HUES64 (cell line): Measurements from ENCODE around the gene RERE.
"Not testable (repeated sequence)": the region's sequence is repeated elsewhere in the genome, so short reads cannot be mapped to it uniquely, and the experiment has no call there.

Experiments used
- H3K27ac ChIP-seq: 2 replicates; pipeline ENCODE4 v1.7.0; 2013; ENCODE audit warnings: low read depth, low read length, inconsistent platforms
- H3K27me3 ChIP-seq: 2 replicates; pipeline ENCODE4 v1.6.1; 2013; ENCODE audit warnings: mild to moderate bottlenecking, low read length; ENCODE audit not compliant: insufficient read depth
- H3K36me3 ChIP-seq: 2 replicates; pipeline ENCODE4 v1.6.1; 2013; ENCODE audit warnings: mild to moderate bottlenecking, low read length; ENCODE audit not compliant: insufficient read depth
- H3K4me1 ChIP-seq: 2 replicates; pipeline ENCODE4 v1.6.1; 2013; ENCODE audit warnings: mild to moderate bottlenecking, low read length, moderate library complexity; ENCODE audit not compliant: insufficient read depth
- H3K4me3 ChIP-seq: 2 replicates; pipeline ENCODE4 v1.5.1; 2013; ENCODE audit warnings: mild to moderate bottlenecking, low read length, moderate library complexity
- H3K9ac ChIP-seq: 2 replicates; pipeline ENCODE4 v1.6.1; 2013; ENCODE audit warnings: mild to moderate bottlenecking, low read depth, low read length
- H3K9me3 ChIP-seq: 2 replicates; pipeline ENCODE4 v1.6.1; 2013; ENCODE audit warnings: low read depth, low read length; ENCODE audit not compliant: insufficient read depth
- WGBS: fragments of 150-250, 120-280 bp; methylation state at CpG from one replicate; pipeline ENCODE4 v1.1.7; 2013; ENCODE audit warnings: missing lambda C conversion rate; 5-methylcytosine and 5-hydroxymethylcytosine counted together

RERE gene

GRCh38 chr1:8597455-8597854 lies 220.0 kb downstream of the RERE start:
- Histone ChIP-seq H3K4me3 (no peak overlapping the region), H3K9ac (no peak overlapping the region), H3K9me3 (no peaks in the 10 kb centered on the region), H3K27ac (no peak overlapping the region), H3K36me3 (peaks cover 3% of the 10 kb centered on the region; the same call in 1 of the 2 replicates), H3K4me1 (peaks cover 29% of the 10 kb centered on the region), H3K27me3 (no peaks in the 10 kb centered on the region)
- WGBS, result 93% methylated on average over 3 of the region's 4 CpGs

DNA sequence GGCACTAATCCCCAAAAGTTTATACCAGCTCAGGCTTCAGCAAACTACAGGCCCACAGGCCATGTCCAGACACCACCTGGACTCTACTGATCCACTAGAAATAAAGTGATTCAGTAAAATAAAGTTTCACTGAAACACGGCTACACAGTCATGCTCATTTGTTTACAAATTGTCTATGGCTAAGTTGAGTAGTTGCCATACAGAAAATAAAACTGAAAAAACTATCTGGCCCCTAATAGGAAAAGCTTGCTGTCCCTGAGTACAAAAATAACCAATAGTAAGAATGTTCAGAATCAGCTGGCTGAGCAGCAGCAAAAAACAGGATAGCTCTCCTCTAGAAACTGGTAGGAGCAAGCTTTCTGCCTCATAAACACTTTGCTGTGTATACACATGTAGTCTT lies 221.5 kb downstream of the RERE start:
- Histone ChIP-seq H3K9ac (no peak overlapping the region), H3K27me3 (no peaks in the 10 kb centered on the region), H3K36me3 (peaks cover 3% of the 10 kb centered on the region; the same call in 1 of the 2 replicates), H3K9me3 (no peaks in the 10 kb centered on the region), H3K4me3 (no peak overlapping the region), H3K4me1 (peaks cover 43% of the 10 kb centered on the region), H3K27ac (no peak overlapping the region)
- WGBS, result 100% methylated on average over 1 of the region's 1 CpG

DNA sequence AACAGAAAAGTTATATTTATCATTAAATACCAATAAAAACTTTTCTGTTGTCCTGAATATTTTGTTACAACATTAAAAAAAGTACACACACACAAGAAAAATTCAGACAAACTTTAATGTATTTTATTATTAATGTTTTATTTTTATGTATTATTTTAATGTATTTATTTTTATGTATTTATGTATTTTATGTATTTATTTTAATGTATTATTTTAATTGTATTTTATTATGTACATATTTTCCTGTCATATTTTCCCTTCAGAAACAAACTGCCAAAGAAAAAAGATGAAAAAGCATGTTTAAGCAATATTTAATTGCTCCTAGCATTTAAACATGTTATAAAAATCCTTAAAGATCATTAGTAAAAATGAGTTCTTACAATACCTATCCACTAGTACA lies 222.1 kb downstream of the RERE start:
- peaks cover 43% of the 10 kb centered on the region for H3K4me1 ChIP-seq
- no peaks in the 10 kb centered on the region for H3K9me3 ChIP-seq
- no peak overlapping the region for H3K27ac ChIP-seq
- H3K4me3 ChIP-seq, result no peak overlapping the region
- H3K36me3 ChIP-seq, result peaks cover 3% of the 10 kb centered on the region; the same call in 1 of the 2 replicates
- no peak overlapping the region for H3K9ac ChIP-seq
- no peaks in the 10 kb centered on the region for H3K27me3 ChIP-seq

- H3K27ac ChIP-seq, H3K4me3 ChIP-seq, H3K36me3 ChIP-seq, H3K9me3 ChIP-seq, H3K27me3 ChIP-seq, H3K9ac ChIP-seq: not testable (repeated sequence)
- 87% methylated on average over 3 of the region's 3 CpGs for WGBS
- H3K4me1 ChIP-seq, result peaks cover 34% of the 10 kb centered on the region
These were observed 224.1 kb downstream of the RERE start for GRCh38 chr1:8593292-8593691.

- WGBS, result 90% methylated on average over 4 of the region's 5 CpGs
- H3K4me1 ChIP-seq, result peaks cover 47% of the 10 kb centered on the region
- no peak overlapping the region for H3K4me3 ChIP-seq
- H3K9ac ChIP-seq, result no peak overlapping the region
- peaks cover 3% of the 10 kb centered on the region; the same call in 1 of the 2 replicates for H3K36me3 ChIP-seq
- no peaks in the 10 kb centered on the region for H3K27me3 ChIP-seq
- H3K9me3 ChIP-seq, result no peaks in the 10 kb centered on the region
- no peak overlapping the region for H3K27ac ChIP-seq
These were observed 225.9 kb downstream of the RERE start for GRCh38 chr1:8591569-8591968.

GRCh38 chr1:8590721-8591351 lies 226.6 kb downstream of the RERE start:
- 91% methylated on average over 5 of the region's 6 CpGs for WGBS
- H3K4me3 ChIP-seq, result no peak overlapping the region
- no peaks in the 10 kb centered on the region for H3K9me3 ChIP-seq

GRCh38 chr1:8589571-8589970 lies 227.9 kb downstream of the RERE start:
- Histone ChIP-seq H3K27ac (no peak overlapping the region), H3K36me3 (peaks cover 3% of the 10 kb centered on the region; the same call in 1 of the 2 replicates), H3K9ac (no peak overlapping the region), H3K4me3 (no peak overlapping the region), H3K4me1 (peaks cover 47% of the 10 kb centered on the region), H3K9me3 (no peaks in the 10 kb centered on the region), H3K27me3 (no peaks in the 10 kb centered on the region)
- WGBS, result 81% methylated on average over 4 of the region's 4 CpGs

More at GRCh38 chr1:8590721-8591351, 226.6 kb downstream of the RERE start:
- no peaks in the 10 kb centered on the region for H3K27me3 ChIP-seq
- peaks cover 3% of the 10 kb centered on the region; the same call in 1 of the 2 replicates for H3K36me3 ChIP-seq
- H3K9ac ChIP-seq, result no peak overlapping the region
- H3K27ac ChIP-seq, result no peak overlapping the region
- peaks cover 47% of the 10 kb centered on the region for H3K4me1 ChIP-seq

- H3K9ac ChIP-seq, result no peak overlapping the region
- H3K9me3 ChIP-seq, result no peaks in the 10 kb centered on the region
- H3K4me3 ChIP-seq, result no peak overlapping the region
- no peak overlapping the region for H3K27ac ChIP-seq
- 0 out of 2 replicates have a peak, but pooled peaks cover under 1% of the 10 kb centered on the region for H3K36me3 ChIP-seq
- H3K27me3 ChIP-seq, result no peaks in the 10 kb centered on the region
- WGBS, result 70% methylated on average over 4 of the region's 5 CpGs
- H3K4me1 ChIP-seq, result peaks cover 48% of the 10 kb centered on the region
These were observed 229.7 kb downstream of the RERE start for GRCh38 chr1:8587784-8588183.

- Histone ChIP-seq H3K4me1 (peaks cover 38% of the 10 kb centered on the region), H3K9ac (no peak overlapping the region), H3K9me3 (no peaks in the 10 kb centered on the region), H3K4me3 (no peak overlapping the region), H3K27ac (no peak overlapping the region), H3K36me3 (no peaks in the 10 kb centered on the region), H3K27me3 (no peaks in the 10 kb centered on the region)
- 95% methylated on average over 1 of the region's 1 CpG for WGBS
These were observed 231.0 kb downstream of the RERE start for GRCh38 chr1:8586438-8586837.

DNA sequence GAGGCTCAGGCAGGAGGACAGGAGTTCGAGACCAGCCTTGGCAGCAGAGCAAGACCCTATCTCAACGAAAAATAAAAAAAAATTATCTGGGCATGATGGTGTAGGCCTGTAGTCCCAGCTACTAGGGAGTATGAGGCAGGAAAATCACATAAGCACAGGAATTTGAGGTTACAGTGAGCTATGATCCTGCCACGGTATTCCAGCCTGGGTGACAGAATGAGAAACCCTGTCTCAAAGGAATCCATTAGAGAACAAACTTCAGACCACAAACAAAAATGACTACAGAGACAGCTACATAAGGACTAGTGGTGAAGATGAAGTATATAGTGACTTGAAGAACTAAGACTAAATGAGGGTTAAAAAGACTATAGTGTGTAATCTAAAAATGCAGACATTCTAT lies 233.1 kb downstream of the RERE start:
- Histone ChIP-seq H3K27ac (no peak overlapping the region), H3K36me3 (no peaks in the 10 kb centered on the region), H3K9me3 (no peaks in the 10 kb centered on the region), H3K4me3 (no peak overlapping the region), H3K9ac (no peak overlapping the region), H3K4me1 (peaks cover 24% of the 10 kb centered on the region), H3K27me3 (no peaks in the 10 kb centered on the region)
- over 99% methylated on average over 3 of the region's 3 CpGs for WGBS

DNA sequence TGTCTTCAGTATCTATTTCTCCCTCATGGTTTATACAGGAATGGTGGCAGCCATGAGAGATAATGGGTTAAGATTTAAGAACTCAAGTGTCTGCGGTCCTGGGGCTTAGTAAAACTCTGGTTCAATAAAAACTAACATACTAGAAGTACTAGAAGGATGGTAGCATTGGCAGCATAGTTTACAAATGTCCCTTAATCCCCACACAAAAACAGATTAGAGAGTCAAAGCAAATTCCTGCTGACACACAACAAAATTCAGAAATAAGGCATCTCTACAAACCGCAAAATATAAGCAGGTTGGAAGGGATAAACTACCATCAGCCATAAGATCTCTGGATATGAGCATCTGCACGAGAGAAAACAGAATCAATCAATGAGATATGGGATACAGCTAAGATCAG lies 234.4 kb downstream of the RERE start:
- WGBS, result 95% methylated on average over 3 of the region's 3 CpGs

DNA sequence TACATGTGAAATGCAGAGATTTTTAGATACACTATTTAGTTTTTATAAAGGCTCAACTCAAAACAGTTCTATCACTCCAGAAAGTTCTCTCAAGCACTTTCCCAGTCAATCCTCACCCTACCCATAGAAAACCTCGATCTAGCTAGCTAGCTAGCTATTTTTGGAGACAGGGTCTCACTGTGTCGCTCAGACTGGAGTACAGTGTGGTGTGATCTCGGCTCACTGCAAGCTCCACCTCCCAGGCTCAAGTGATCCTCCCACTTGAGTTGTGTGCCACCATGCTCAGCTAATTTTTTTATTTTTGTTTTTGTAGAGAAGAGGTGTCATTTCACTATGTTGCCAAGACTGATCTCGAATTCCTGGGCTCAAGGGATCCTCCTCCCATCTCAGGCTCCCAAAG lies 236.9 kb downstream of the RERE start:
- Histone ChIP-seq H3K9me3 (no peaks in the 10 kb centered on the region), H3K27me3 (no peaks in the 10 kb centered on the region), H3K4me3 (no peak overlapping the region), H3K27ac (no peak overlapping the region), H3K4me1 (peaks cover 13% of the 10 kb centered on the region), H3K9ac (no peak overlapping the region), H3K36me3 (no peaks in the 10 kb centered on the region)
- WGBS, result 94% methylated on average over 4 of the region's 4 CpGs

More for the DNA sequence above, 234.4 kb downstream of the RERE start:
- no peaks in the 10 kb centered on the region for H3K36me3 ChIP-seq
- H3K27ac ChIP-seq, result no peak overlapping the region
- no peak overlapping the region for H3K4me3 ChIP-seq
- no peaks in the 10 kb centered on the region for H3K27me3 ChIP-seq
- no peak overlapping the region for H3K9ac ChIP-seq
- H3K9me3 ChIP-seq, result no peaks in the 10 kb centered on the region
- H3K4me1 ChIP-seq, result peaks cover 24% of the 10 kb centered on the region
